K562 treated with DMSO at 1 percent for 4 hours (cell line): ENCODE results near the gene OR51D1. TPM values are rescaled to one million over a fixed set of nuclear protein-coding genes. Genes with fewer than 3 reads are reported as not detected.

ENCODE experiments used
- total RNA-seq: library from RNA; unstranded; fragments of 300-600 nt; gene quantifications from 2 replicates; pipeline ENCODE4 v1.2.3, GENCODE V29; 2022; ENCODE audit not compliant: insufficient read depth

OR51D1 gene, protein sequence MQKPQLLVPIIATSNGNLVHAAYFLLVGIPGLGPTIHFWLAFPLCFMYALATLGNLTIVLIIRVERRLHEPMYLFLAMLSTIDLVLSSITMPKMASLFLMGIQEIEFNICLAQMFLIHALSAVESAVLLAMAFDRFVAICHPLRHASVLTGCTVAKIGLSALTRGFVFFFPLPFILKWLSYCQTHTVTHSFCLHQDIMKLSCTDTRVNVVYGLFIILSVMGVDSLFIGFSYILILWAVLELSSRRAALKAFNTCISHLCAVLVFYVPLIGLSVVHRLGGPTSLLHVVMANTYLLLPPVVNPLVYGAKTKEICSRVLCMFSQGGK
- total RNA-seq = not detected in 2 replicates

DNA sequence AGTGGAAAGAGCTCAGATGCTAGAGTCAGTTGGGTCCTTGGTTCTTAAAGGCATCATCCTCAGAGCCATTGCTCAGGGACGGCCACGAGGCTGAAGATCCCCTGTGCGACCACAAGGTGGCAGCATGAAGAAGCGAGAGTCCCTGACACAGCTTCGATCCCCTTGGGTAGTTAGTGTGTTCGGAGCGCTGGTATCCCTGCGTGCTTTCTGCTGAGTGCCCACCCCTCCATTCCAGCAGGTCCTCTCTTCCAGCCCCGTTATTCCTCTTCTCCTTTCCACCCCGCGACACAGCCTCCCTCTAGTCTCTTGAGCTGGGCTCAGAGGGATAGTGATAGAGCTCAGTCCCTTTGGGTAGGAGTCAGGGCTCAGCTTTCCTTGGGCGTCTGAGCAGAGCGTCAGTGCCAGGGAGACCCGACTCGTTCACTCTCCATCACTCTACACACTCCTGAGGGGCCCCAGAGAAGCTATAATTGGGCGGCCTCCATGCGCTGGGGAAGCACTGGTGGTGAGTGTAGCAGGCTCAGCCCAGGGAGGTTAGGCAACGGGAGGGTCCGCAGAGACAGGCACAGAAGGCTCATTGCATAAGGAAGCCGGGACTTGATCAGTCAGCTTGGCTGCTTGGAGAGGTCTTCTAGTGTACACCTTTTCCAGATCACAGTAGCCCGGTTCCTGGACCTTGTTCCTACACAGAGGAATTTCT lies at the start of gene OR51D1:
OR51D1 (plus strand) TSS at position 516 of the 700 bp plus-strand sequence. CDS start 2,314 bp downstream, outside the sequence.

DNA sequence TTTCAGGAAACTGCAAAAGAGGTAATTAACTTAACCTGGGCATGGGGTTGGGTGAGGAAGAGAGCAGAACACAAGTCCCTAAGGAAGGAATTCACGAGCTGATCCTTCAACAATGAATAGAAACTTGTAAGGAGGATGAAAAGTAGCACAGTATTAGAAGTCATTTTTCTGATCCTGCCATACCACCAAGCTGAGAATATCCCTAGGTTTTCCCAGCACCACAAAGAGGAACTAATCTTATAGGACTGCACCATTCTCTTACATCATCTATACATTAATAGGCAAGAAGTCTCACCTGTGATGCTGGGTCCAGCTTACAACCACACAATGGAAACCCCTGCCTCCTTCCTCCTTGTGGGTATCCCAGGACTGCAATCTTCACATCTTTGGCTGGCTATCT lies 43.5 kb upstream of the OR51D1 start, which contains the start of gene OR52I1:
OR52I1 (plus strand) TSS at position 301 of the 400 bp plus-strand sequence; CDS start at position 301, 0 bp downstream.

GRCh38 chr11:4607781-4608666 lies 29.3 kb upstream of the OR51D1 start, which contains the start of gene TRIM68:
Gene TRIM68, minus strand, starts transcription at chr11:4608231. Its CDS starts 2,727 bp downstream, at chr11:4605504.

DNA sequence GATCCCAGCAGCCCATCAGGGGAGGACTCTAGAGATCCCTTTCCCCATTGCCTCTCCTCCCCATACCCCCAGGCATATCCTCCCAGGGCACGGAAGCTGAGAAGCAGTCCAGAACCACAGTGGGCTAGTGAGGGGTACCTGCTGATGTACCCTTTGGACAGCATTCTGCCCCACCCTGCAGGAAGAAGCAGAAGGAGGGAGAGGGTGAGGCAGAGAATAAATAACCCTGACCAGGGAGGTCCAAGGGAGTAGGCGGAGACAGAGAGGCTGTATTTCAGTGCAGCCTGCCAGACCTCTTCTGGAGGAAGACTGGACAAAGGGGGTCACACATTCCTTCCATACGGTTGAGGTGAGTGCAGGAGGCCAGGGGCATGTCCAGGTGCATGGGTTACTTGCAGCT lies 6.4 kb downstream of the OR51D1 start, which contains the start of gene OR51E1:
OR51E1 (plus strand) TSS at position 301 of the 400 bp plus-strand sequence. CDS start 8,545 bp downstream, outside the sequence.

Other genes with a start within 250 kb of the OR51D1 start
- gene TRIM21, start 243.8 kb upstream of the OR51D1 start, total RNA-seq = 15.0 and 19.7 TPM in 2 replicates
- not detected in 2 replicates for gene OR52K2, start 188.2 kb upstream of the OR51D1 start, total RNA-seq
- not detected in 2 replicates for gene OR52K1, start 154.8 kb upstream of the OR51D1 start, total RNA-seq
- gene OR52M1, start 92.3 kb upstream of the OR51D1 start, total RNA-seq = not detected in 2 replicates
- not detected in 2 replicates for gene OR52I2, start 55.7 kb upstream of the OR51D1 start, total RNA-seq
- gene OR52I1, start 43.4 kb upstream of the OR51D1 start, total RNA-seq = not detected in 2 replicates
- 9.4 and 11.8 TPM in 2 replicates for gene TRIM68, start 29.2 kb upstream of the OR51D1 start, total RNA-seq
- gene OR51E1, start 6.5 kb downstream of the OR51D1 start, total RNA-seq = not detected in 2 replicates
- not detected in 2 replicates for gene OR51E2, start 60.4 kb downstream of the OR51D1 start, total RNA-seq
- not detected in 2 replicates for gene MMP26, start 67.3 kb downstream of the OR51D1 start, total RNA-seq
- not detected in 2 replicates for gene OR51F1, start 132.5 kb downstream of the OR51D1 start, total RNA-seq
- gene OR52R1, start 166.9 kb downstream of the OR51D1 start, total RNA-seq = not detected in 2 replicates
- gene OR51F2, start 183.8 kb downstream of the OR51D1 start, total RNA-seq = not detected in 2 replicates
- gene OR51S1, start 211.7 kb downstream of the OR51D1 start, total RNA-seq = not detected in 2 replicates
- not detected in 2 replicates for gene OR51T1, start 244.4 kb downstream of the OR51D1 start, total RNA-seq